CD4-positive, alpha-beta T cell treated with Interleukin-1 beta for 1 hour (primary cell): ENCODE results near the gene HBS1L.

ENCODE experiments used
- DNase-seq, 2 donors: peaks; one replicate each; pipeline ENCODE4 v3.0.0-alpha.2; 2020 to 2022

Gene HBS1L

DNA sequence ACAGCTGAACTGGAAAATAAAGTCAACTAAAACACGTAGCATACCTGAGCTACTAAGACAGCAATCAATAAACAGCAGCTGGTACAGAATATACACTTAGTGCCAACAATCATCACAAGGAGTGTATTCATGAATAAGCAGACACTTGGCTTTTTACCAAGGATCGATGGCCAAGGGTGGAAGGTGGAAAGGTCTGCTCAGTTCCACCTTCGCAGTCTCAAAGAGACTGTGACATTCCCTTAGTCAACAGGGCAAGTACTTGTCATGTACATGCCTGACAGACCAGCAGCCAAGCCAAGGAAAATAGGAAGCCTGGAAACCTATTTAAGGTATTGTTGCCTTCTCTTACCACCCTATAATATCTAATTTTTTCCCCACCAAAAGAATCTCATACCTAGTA is 21.4 kb downstream of the HBS1L start:
- no peak for DNase-seq

- DNase-seq = no peak
Observed at GRCh38 chr6:135030532-135031178, 24.0 kb downstream of the HBS1L start.

DNA sequence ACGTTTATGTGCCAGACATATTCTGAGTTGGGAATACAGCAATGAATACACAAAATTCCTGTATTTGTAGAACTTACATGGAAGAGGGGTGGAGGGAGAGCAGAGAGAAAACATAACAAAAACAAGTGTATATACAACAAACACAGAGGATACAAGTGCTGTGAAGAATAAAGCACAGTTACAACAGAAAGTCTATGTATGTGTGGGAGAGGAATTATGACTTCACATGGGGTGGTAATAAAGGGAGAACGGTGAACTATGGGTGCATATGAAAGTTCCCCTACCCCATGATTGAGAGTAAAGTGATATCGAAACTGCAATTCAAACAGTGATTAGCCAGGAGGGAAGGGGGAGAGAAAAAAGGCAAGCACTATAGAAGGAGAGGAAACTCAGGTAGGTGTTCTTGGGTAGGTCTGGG is 24.6 kb downstream of the HBS1L start:
- peak in 1 of 2 donors; percentile 43 for DNase-seq

GRCh38 chr6:135025775-135026174 is 28.8 kb downstream of the HBS1L start:
- DNase-seq = no peak

- DNase-seq = no peak
Observed at GRCh38 chr6:135025175-135025574, 29.4 kb downstream of the HBS1L start.

DNA sequence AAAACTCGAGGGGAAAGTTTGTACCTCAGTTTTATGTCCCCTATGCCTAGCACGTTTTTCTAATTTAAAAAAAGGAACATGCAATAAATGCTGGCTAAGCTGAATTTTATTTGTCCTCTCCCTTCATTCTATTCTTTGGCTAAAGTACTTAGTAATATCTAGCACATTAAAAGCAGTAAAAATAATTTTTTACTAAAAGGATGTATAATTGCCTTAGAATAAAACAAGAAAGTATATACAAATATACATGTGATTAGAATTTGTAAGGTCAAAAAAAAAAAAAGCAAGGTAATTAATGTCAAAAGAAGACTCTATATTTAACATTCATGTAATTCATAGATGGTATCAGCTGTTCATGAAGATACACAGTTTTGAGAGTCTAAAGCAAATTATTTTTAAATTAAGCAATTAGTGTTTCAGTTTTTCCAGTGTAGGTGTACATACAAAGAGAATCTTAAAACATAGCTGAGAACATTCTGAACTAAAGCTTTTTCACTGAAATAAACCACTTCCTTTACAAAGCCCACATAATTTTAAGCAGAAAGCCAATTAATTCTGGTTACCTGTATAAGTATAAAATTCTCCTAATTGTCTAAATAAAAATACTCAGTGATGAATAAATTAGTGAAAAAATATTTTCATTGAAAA is 32.4 kb downstream of the HBS1L start:
- DNase-seq = no peak

GRCh38 chr6:135021310-135022049 is 33.1 kb downstream of the HBS1L start:
- DNase-seq = no peak

DNA sequence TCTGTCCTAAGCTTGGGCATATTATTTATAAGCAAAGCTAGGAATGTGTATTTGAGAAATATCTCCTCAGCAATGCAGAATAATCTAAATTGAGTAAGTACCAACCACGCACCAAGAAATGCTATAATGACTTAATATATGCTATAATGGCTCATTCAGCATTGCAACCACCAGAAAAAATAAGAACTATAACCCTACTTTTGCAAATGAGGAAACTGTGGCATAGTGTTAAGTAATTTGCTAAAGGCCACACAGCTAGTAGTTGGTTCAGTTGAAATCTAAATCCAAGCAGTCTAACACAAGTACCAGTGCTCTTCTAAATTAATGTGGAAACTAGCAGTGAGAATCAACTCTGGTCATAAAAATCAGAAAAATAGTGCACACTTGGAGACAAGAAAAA is 35.7 kb downstream of the HBS1L start:
- no peak for DNase-seq

DNA sequence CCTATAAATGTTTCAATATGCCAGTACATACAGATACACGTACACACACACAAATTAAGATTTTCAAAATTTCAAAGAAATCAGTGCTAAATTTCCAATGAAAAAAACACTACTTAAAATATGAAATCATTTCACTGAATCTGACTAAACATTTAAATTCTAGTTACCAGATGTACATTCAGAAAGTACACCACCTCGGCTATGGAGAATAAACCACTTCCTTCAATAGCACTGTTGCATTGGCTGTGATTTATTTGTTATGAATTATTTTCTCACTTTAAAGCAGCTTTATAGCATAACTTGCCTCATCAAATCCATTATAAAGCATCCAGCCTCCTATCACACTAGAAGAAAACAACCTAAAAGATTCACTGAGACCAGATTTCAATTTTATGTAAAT is 36.6 kb downstream of the HBS1L start:
- no peak for DNase-seq

GRCh38 chr6:135014353-135014832 is 40.2 kb downstream of the HBS1L start:
- DNase-seq = peak in 1 of 2 donors; percentile 41

- no peak for DNase-seq
Observed at GRCh38 chr6:135013211-135013610, 41.4 kb downstream of the HBS1L start.

- DNase-seq = no peak
Observed at GRCh38 chr6:135012764-135013163, 41.9 kb downstream of the HBS1L start.

DNA sequence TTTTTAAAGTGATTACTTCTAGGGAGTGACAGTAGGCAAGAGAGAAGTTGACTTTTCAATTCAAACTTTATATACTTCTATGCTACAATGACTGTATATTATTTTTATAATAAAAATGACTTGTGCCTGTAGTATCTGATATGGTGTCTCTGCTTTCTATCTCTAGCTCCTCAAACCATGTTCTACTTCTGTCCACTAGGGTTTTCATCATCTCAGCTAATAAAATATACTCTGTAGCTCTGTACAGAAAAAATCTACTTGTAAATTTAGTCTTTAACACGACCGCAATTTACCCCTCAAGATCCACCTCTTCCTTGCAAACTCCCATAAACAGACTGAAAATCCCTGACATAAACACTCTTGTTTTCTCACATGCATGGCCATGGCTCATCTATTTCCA is 42.3 kb downstream of the HBS1L start:
- DNase-seq = no peak

DNA sequence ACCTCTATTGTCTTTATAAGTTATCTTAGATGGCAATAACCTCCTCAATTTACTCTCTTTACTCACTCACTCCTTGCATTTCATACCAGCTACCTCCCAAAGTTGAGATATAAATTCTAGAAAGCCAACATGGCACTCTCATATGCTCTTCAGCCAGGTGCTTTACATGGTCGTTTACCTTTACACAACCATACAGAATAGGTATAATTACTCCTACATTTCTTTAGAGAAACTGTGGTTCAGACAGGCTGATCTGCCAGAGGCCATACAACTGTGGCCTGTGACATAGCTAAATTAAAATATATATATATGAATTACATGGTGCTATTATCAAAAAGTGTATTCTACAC is 45.7 kb downstream of the HBS1L start:
- no peak for DNase-seq

DNA sequence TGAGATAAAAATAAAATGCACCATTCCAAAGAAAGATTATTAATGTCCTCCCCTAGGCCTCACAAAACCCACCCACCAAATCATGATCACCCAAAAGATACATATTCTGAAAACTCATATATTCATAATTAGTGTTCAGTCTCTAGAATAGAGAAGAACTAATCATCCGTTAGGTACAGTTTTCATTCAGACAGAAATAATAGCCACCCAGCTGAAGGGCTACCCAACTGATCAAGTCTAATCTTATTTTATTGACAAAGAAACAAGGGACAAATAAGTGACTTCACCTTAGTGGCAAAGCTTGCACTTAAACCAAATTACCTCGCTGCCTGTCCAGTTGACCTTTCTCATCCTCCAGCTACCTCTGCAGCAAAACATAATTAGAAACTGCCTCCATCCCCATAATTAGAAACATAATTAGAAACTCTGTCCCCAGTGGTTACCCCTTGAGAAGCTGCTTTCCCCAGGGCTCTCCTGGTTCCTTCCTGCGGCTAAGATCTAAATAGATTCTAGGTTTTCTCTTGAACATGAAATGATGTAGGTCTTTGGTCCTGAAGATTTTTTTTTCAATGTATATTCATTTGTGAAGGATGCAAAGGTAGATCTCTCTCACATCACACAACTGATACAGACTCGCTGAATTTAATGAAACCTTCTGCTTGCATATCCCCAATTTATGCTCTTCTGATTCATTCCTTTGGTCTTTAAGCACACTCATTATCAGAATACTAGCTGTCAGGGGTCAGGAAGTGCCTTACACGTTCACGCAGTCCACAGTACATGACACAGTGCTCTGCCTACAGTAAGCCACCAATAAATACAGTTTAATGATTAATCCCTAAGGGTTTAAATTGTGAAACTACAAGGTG is 46.3 kb downstream of the HBS1L start:
- no peak for DNase-seq

DNA sequence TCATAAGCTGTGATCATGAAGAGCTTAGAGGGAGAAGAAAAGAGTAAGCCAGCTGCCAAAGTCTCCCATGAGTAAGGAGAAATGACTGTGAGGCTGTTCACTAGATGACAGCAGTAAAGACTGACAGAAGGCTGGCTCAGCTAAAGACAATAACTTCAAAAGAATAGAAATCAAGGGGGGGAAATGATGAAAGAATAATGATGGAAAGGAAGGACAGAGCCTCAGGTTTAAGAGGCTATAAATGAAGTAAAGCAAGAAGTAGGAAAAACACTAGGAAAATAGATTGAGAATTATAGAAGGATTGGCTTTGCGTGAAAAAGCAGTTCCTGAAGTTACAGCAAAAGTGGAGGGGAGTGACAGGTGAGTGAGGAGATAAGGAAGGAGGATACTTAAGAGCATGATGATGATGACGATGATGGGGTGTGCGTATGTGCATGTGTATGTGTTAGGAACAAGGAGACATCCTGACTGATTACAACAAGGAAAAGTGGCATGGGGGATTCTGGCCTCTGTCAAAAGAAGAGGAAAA is 48.2 kb downstream of the HBS1L start:
- no peak for DNase-seq

GRCh38 chr6:135004399-135004798 is 50.2 kb downstream of the HBS1L start:
- no peak for DNase-seq

DNA sequence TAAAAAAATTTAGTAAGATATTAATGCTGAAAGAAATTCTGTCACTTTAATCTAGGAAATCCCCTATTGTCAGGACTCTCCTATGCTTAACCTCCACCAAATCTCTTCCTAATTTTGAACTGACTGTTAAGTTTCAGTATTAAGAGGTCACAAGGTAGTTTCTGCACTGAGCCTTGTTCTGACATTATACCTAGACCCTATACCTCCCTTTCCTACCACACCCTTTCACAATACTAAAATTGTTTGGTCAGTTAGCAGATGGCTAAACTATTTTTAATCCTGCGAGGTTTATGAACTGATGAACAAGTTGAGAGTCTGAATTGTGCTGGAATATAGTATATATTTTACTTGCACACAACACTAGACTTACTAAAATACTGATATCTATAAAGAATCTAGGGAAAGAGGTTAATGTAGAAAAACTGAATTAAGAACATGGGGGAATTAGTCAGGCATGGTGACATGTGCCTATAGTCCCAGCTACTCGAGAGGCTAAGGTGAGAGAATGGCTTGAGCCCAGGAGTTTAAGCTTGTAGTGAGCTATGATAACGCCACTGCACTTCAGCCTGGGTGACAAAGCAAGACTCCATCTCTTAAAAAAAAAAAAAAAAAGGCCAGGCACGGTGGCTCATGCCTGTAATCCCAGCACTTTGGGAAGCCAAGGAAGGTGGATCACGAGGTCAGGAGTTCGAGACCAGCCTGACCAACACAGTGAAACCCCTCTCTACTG is 51.5 kb downstream of the HBS1L start:
- no peak for DNase-seq

GRCh38 chr6:135002229-135002844 is 52.3 kb downstream of the HBS1L start:
- DNase-seq = peak in 1 of 2 donors; percentile 28

DNA sequence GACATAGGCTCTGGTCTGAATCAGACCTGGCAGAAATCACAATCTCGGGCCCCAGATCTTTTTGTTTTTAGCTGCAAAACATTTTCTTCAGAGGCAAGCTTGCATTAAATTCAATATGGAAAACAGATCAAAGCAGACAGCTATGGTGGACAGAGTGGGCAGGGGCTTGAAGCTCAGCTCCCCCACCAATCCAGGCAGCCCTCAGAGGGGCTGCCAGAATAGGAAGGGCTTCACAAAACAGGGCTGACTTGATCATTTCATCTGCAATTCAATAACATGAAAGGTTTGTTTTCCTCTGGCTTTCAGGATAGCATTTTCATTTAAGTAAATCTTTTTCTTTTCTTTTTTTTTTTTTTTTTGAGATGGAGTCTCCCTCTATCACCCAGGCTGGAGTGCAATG is 55.5 kb downstream of the HBS1L start:
- no peak for DNase-seq

DNA sequence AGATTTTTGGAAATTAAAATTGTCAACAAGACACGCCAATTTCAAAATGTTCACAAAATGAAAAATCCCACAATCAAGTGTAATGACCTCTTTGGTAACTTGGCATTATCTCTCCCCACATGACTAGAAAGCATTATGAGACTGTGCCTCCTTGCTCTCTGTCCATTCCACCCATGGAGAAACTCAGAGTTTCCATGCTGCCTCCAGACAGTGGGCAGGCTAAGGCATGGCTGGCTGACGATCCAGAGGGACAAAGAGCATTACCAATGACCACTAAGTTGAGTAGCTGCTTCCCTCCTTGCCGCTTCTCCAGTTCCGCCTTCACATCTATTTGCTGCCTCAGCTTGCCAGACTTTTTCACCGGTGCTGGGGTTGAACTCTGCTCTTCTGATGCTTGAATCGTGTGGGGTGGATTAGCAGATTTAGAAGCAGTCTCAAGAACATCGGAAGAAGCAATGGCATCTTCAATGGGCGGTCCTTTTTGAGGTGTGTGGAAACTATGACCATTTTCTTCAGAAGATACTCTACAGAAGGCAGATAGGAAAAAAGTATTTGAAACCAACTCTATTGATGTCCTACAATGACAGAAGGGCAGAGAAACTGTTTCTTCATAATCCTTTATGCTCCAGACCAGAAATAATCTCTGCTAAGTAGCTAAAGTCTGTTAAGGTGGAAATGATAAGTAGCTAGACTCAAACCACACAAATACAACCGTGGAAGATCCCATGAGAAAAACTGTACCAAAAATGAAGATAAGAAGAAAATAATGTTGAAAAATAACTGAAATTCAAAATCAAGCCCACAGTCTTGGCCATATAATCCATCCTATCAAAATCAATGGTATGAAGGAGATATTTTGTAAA is 57.3 kb downstream of the HBS1L start:
- DNase-seq = no peak
